Memory B cell (primary cell): Measurements from ENCODE around the gene KCNJ11.
A peak's percentile ranks its signal among the peaks of the same experiment; 100 is the strongest.
"Not testable (repeated sequence)": the region's sequence is repeated elsewhere in the genome, so short reads cannot be mapped to it uniquely, and the experiment has no call there.

ENCODE experiments used
- ATAC-seq: fragments of 150-1000 bp; cut with Tn5 transposase; 2 replicates; pipeline ENCODE4 v1.10.0; 2021; ENCODE audit warnings: low read depth, mild to moderate bottlenecking, moderate library complexity
- DNase-seq, 2 donors: peaks; one replicate each; pipeline ENCODE4 v3.0.0; 2022; ENCODE audit warnings: low spot score in 2 of 2
- H3K27ac Mint-ChIP-seq: one replicate; pipeline ENCODE4 v1.8.0; 2022; ENCODE audit warnings: mild to moderate bottlenecking, moderate library complexity, mixed read lengths
- H3K27me3 Mint-ChIP-seq: one replicate; pipeline ENCODE4 v1.8.0; 2022; ENCODE audit warnings: mixed read lengths
- H3K36me3 Mint-ChIP-seq: one replicate; pipeline ENCODE4 v1.8.0; 2022; ENCODE audit warnings: mild to moderate bottlenecking, mixed read lengths
- H3K4me1 Mint-ChIP-seq: one replicate; pipeline ENCODE4 v1.8.0; 2022; ENCODE audit warnings: mixed read lengths
- H3K4me3 Mint-ChIP-seq: one replicate; pipeline ENCODE4 v1.8.0; 2022; ENCODE audit warnings: mild to moderate bottlenecking, moderate library complexity, mixed read lengths
- H3K9me3 Mint-ChIP-seq: one replicate; pipeline ENCODE4 v1.8.0; 2022; ENCODE audit warnings: mixed read lengths

Gene KCNJ11

DNA sequence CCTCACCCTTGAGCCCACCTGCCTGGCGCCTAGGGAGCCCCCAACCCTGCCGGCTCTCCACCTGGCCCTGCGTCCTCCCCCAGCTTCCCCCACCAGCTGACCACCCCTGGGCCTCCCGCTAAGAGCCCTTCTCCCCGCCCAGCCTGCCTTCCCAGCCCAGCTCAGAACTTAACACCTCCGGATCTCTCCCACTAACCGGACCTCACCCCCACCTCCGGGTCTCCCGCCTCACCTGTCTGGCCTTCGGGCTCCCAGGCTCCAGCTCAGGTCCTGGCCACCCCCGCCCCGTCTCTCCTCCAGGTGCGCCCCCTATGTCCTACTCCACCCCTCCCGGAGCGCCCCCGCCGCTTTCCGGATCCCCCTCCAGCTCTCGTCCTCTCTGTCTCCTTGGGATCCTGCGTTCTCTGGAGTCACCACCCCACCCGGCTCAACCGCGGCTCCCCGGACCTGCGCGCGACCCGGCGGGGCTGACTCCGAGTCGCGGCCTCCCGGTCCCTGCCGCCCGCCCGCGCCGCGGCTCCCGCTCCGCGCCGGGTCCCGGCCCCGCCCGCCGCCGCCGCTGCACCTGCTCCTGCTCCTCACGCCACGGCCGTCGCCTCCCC, at the start of gene KCNJ11:
KCNJ11 (minus strand) TSS at position 51 of the 602 bp plus-strand sequence. CDS start 568 bp downstream, outside the sequence.
- no peaks in the 10 kb centered on the region for H3K9me3 Mint-ChIP-seq
- H3K4me3 Mint-ChIP-seq: peak within 1 kb of the TSS; percentile 91
- H3K27ac Mint-ChIP-seq: peak within 1 kb of the TSS; percentile 72
- peaks cover 5% of the 10 kb centered on the region for H3K27me3 Mint-ChIP-seq
- ATAC-seq (peak; percentile 49), DNase-seq (no peak)
- H3K4me1 Mint-ChIP-seq: peaks cover 21% of the 10 kb centered on the region
- no peaks in the 10 kb centered on the region for H3K36me3 Mint-ChIP-seq

- no peak overlapping the region for H3K27ac Mint-ChIP-seq
- no peak overlapping the region for H3K4me3 Mint-ChIP-seq
- peaks cover 2% of the 10 kb centered on the region for H3K36me3 Mint-ChIP-seq
- peaks cover 2% of the 10 kb centered on the region for H3K9me3 Mint-ChIP-seq
- peaks cover 6% of the 10 kb centered on the region for H3K4me1 Mint-ChIP-seq
- H3K27me3 Mint-ChIP-seq: peaks cover 10% of the 10 kb centered on the region
- ATAC-seq (no peak), DNase-seq (no peak)
Measured at GRCh38 chr11:17437366-17437765, 48.9 kb upstream of the KCNJ11 start.

- no peaks in the 10 kb centered on the region for H3K36me3 Mint-ChIP-seq
- ATAC-seq (no peak), DNase-seq (no peak)
- H3K9me3 Mint-ChIP-seq: no peaks in the 10 kb centered on the region
- no peak overlapping the region for H3K27ac Mint-ChIP-seq
- no peak overlapping the region for H3K4me3 Mint-ChIP-seq
- H3K4me1 Mint-ChIP-seq: peaks cover 2% of the 10 kb centered on the region
- H3K27me3 Mint-ChIP-seq: peaks cover 13% of the 10 kb centered on the region
Measured at GRCh38 chr11:17434108-17434507, 45.6 kb upstream of the KCNJ11 start.

- Mint-ChIP-seq H3K4me1 (no peaks in the 10 kb centered on the region), H3K27ac (no peak overlapping the region), H3K36me3 (no peaks in the 10 kb centered on the region), H3K27me3 (peaks cover 13% of the 10 kb centered on the region), H3K4me3 (no peak overlapping the region), H3K9me3 (no peaks in the 10 kb centered on the region)
- DNase-seq (no peak), ATAC-seq (no peak)
Measured at GRCh38 chr11:17432002-17432401, 43.5 kb upstream of the KCNJ11 start.

DNA sequence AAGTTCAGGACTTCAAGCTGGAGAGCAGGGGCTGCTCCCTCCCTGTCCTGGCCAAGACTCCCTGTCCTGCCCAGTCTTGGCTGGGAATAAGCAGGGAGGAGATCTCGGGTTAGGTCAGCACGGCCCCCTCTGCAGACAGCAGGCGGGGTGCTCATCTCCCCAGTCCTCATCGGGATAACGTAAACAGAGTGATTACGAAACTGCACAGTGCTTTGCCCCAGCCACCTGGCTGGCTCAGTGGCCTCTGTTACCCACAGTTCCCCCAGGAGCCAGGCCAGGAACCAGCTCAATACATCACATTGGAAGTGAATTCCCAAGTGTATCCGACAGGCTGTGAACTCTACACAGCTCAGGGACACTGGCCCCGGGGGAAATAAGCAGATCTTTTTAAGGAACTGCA, 42.7 kb upstream of the KCNJ11 start:
- Mint-ChIP-seq H3K27me3 (peaks cover 13% of the 10 kb centered on the region), H3K9me3 (no peaks in the 10 kb centered on the region), H3K4me1 (no peaks in the 10 kb centered on the region), H3K4me3 (no peak overlapping the region), H3K36me3 (no peaks in the 10 kb centered on the region), H3K27ac (no peak overlapping the region)
- DNase-seq (no peak), ATAC-seq (no peak)

- H3K27ac Mint-ChIP-seq: no peak overlapping the region
- H3K4me1 Mint-ChIP-seq: no peaks in the 10 kb centered on the region
- DNase-seq (no peak), ATAC-seq (no peak)
- no peak overlapping the region for H3K4me3 Mint-ChIP-seq
- no peaks in the 10 kb centered on the region for H3K9me3 Mint-ChIP-seq
- H3K36me3 Mint-ChIP-seq: no peaks in the 10 kb centered on the region
- H3K27me3 Mint-ChIP-seq: peaks cover 13% of the 10 kb centered on the region
Measured at GRCh38 chr11:17430616-17431015, 42.2 kb upstream of the KCNJ11 start.

DNA sequence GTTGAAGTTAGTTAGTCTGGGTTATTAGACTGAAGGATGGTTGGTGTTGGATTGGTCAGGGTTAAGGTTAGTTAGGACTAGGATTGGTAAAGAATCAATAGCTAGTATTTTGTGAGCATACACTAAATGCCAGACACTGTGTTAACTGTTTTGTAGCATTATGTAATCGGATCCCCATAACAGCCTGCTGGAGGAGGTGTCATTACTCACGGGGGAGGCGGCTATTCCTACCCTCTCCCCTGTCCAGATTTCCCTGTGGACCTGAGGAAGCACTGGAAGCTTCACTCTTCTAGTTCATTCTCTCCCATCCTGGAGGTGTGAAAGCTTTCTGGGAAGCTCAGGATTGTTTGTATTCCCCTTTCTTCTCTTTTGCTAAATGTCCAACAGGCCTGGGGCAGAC, 40.5 kb upstream of the KCNJ11 start:
- Mint-ChIP-seq H3K36me3 (no peaks in the 10 kb centered on the region), H3K27me3 (peaks cover 15% of the 10 kb centered on the region), H3K9me3 (no peaks in the 10 kb centered on the region), H3K4me1 (no peaks in the 10 kb centered on the region), H3K4me3 (no peak overlapping the region), H3K27ac (no peak overlapping the region)
- DNase-seq (no peak), ATAC-seq (no peak)

GRCh38 chr11:17428261-17428660, 39.8 kb upstream of the KCNJ11 start:
- DNase-seq (no peak), ATAC-seq (no peak)
- Mint-ChIP-seq H3K27me3 (peaks cover 15% of the 10 kb centered on the region), H3K4me1 (no peaks in the 10 kb centered on the region), H3K4me3 (no peak overlapping the region), H3K9me3 (no peaks in the 10 kb centered on the region), H3K27ac (no peak overlapping the region), H3K36me3 (no peaks in the 10 kb centered on the region)

DNA sequence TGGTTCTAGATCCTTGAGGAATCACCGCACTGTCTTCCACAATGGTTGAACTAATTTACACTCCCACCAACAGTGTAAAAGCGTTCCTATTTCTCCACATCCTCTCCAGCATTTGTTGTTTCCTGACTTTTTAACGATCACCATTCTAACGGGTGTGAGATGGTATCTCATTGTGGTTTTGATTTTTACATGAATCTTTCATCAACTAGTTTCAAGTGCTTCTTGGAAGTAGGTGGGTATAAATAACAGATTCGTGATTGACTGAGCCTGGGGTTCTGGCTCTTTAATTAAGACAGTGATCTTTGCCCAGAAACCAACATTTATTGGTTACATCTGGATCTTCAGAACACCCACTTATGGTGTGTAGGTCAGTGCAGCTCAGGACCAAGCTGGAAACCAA, 37.8 kb upstream of the KCNJ11 start:
- H3K27ac Mint-ChIP-seq, H3K4me1 Mint-ChIP-seq, ATAC-seq, H3K9me3 Mint-ChIP-seq, DNase-seq, H3K4me3 Mint-ChIP-seq, H3K36me3 Mint-ChIP-seq: not testable (repeated sequence)
- peaks cover 24% of the 10 kb centered on the region for H3K27me3 Mint-ChIP-seq

- Mint-ChIP-seq H3K9me3 (no peaks in the 10 kb centered on the region), H3K4me1 (no peaks in the 10 kb centered on the region), H3K27ac (no peak overlapping the region), H3K36me3 (no peaks in the 10 kb centered on the region), H3K27me3 (peaks cover 23% of the 10 kb centered on the region), H3K4me3 (no peak overlapping the region)
- ATAC-seq: no peak
- DNase-seq: no peak
Measured at GRCh38 chr11:17423533-17424310, 35.3 kb upstream of the KCNJ11 start.

DNA sequence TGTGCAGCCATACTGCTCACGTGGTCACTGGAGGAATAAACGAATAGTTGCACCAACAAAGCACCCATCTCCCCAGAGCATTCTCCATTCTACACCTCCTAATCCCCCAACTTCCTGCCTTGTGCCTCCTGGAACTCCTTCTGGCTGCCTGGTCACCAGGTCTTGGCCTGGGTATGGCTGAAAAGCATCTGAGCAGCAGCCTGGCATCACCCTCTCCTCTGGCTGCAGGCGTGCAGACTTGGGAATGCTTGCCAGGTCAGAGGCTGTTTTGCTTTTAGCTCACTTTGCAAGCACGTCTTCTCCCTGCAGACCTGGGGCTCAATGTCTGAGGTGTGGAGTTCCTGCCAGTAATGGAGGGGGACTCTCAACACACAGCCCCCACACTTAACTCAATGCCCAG, 33.3 kb upstream of the KCNJ11 start:
- Mint-ChIP-seq H3K4me3 (no peak overlapping the region), H3K36me3 (no peaks in the 10 kb centered on the region), H3K4me1 (no peaks in the 10 kb centered on the region), H3K27ac (no peak overlapping the region), H3K27me3 (peaks cover 23% of the 10 kb centered on the region), H3K9me3 (no peaks in the 10 kb centered on the region)
- ATAC-seq (no peak), DNase-seq (no peak)

GRCh38 chr11:17418444-17419081, 30.1 kb upstream of the KCNJ11 start:
- peaks cover 25% of the 10 kb centered on the region for H3K27me3 Mint-ChIP-seq
- H3K27ac Mint-ChIP-seq: no peak overlapping the region
- no peaks in the 10 kb centered on the region for H3K9me3 Mint-ChIP-seq
- DNase-seq (no peak), ATAC-seq (no peak)
- no peak overlapping the region for H3K4me3 Mint-ChIP-seq
- no peaks in the 10 kb centered on the region for H3K4me1 Mint-ChIP-seq
- no peaks in the 10 kb centered on the region for H3K36me3 Mint-ChIP-seq

DNA sequence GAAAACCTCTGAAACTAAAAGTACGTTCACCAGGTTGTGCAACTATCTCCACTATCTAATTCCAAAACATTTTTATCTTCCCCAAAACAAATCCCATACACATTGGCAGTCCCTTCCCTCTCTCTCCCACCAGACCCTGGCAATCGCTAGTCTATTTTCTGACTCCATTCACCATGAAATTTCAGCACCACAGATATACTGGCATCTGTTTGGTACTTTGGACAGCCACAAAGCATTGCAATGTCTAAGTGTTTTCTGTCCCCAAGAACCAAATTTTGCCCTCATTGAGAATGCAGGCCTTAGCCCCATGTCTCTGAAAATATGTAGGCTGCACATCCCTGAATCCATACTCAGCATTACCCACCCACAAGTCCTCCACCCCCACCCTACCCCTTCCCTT, 28.0 kb upstream of the KCNJ11 start:
- no peaks in the 10 kb centered on the region for H3K4me1 Mint-ChIP-seq
- no peaks in the 10 kb centered on the region for H3K36me3 Mint-ChIP-seq
- H3K9me3 Mint-ChIP-seq: no peaks in the 10 kb centered on the region
- H3K27ac Mint-ChIP-seq: no peak overlapping the region
- DNase-seq (no peak), ATAC-seq (no peak)
- H3K4me3 Mint-ChIP-seq: no peak overlapping the region
- peaks cover 17% of the 10 kb centered on the region for H3K27me3 Mint-ChIP-seq

DNA sequence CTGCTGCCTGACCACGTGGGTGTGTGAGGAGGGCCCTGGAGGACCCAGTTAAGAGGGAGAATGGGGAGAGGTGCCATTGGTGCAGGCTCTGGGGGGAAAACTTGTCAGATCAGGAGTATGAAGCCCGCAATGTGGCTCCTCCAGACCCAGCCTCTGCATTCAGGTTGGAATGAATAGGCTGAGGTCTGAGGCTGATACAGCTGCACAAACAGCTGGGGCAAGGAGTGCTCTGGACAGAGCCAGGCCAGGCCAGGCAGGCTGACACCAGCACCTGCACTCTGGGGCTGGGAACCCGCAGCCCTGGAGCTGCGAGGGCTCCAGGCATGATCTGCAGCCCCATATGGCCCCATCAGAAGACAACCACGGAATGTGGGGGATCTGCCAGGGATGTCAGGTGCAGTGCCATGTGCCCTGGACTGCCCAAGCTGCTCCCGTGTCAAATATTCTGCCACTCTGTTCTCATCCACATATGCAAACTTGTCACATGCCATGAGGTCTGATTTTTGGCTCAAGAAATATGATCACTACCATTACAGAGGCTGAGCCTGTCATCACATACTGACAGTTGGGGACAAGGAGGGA, 27.2 kb upstream of the KCNJ11 start:
- peaks cover 17% of the 10 kb centered on the region for H3K27me3 Mint-ChIP-seq
- H3K36me3 Mint-ChIP-seq: no peaks in the 10 kb centered on the region
- H3K4me1 Mint-ChIP-seq: no peaks in the 10 kb centered on the region
- no peak overlapping the region for H3K4me3 Mint-ChIP-seq
- ATAC-seq (no peak), DNase-seq (no peak)
- no peak overlapping the region for H3K27ac Mint-ChIP-seq
- H3K9me3 Mint-ChIP-seq: no peaks in the 10 kb centered on the region
